ENCODE data around the gene ILRUN.
A peak's percentile ranks its signal among the peaks of the same experiment; 100 is the strongest.
"Not testable (repeated sequence)": the region's sequence is repeated elsewhere in the genome, so short reads cannot be mapped to it uniquely, and the experiment has no call there.

ILRUN gene

GRCh38 chr6:34696739-34697543 lies at the start of gene ILRUN:
Gene ILRUN (minus strand): TSS chr6:34696767. CDS start chr6:34696603, 164 bp downstream.
- DNase-seq: peak; percentile 95

DNA sequence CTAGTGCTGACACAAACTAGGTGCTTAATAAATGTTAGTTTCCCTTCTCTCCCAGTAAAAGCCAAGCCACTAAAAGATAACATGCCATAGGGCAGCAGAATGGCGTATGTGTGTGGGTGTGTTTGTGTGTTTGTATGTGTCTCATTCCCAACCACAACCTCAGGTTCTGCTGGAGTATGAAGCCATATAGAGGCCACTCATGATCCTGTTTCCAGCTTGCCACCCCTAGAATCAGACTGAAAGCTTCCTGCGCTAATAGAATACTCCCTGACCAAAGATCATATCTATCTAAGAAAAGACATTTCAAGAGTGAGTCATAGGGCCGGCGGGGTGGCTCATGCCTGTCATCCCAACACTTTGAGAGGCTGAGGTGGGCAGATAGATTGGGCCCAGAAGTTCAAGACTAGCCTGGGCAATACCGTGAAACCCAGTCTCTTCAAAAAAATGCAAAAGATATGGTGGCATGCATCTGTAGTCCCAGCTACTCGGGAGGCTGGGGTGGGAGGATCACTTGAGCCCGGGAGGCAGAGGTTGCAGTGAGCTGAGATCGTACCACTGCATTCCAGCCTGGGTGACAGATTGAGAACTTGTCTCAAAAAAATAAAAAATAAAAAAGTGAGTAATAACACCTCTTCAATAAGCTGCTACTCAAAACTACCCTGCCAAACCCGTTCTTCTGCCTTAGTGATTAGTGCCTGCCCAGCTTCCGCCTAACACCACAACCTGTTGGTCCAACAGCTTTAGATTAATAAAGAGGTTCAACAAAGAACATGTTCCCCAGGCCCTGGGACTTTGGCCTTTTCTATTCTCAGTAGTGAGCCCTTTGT lies 48.9 kb upstream of the ILRUN start:
- DNase-seq: peak; percentile 4

GRCh38 chr6:34744294-34744647 lies 47.7 kb upstream of the ILRUN start:
- DNase-seq: not testable (repeated sequence)

DNA sequence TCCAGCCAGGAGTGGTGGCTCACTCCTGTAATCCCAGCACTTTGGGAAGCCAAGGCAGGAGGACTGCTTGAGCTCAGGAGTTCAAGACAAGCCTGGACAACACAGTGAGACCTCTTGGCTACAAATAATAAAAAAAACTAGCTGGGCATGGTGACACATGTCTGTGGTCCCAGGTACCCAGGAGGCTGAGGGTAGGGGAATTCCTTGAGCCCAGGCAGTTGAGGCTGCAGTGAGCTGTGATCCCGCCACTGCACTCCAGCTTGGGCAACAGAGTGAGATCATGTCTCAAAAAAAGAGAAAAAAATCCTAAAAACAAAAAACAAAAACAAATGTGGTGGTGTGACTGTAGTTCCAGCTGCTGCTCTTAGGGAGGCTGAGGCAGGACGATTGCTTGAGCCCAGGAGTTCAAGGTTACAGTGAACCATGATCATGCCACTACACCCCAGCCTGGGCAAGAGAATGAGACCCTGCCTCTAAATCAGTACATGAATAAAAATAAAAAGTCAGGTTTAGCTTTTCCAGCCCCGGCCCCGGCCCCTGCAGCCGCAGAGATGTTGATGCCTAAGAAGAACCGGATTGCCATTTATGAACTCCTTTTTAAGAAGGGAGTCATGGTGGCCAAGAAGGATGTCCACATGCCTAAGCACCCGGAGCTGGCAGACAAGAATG lies 47.2 kb upstream of the ILRUN start:
- DNase-seq: no peak

DNA sequence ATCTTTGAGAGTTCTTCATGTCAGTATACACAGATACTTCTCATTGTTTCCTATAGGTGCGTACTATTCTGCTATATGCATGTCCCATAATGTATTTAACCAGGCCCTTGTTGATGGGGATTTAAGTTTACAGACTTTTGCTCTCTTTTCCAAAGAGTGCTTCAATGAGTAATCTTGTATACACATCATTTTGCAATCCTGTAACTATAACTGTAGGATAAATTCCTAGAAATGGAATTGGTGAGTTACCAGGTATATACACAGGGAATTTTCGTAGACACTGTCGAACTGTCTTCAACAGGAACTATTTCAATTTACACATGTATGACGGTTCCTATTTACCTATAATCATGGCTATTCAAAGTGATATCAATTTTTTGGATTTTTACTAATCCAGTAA lies 45.5 kb upstream of the ILRUN start:
- no peak for DNase-seq

DNA sequence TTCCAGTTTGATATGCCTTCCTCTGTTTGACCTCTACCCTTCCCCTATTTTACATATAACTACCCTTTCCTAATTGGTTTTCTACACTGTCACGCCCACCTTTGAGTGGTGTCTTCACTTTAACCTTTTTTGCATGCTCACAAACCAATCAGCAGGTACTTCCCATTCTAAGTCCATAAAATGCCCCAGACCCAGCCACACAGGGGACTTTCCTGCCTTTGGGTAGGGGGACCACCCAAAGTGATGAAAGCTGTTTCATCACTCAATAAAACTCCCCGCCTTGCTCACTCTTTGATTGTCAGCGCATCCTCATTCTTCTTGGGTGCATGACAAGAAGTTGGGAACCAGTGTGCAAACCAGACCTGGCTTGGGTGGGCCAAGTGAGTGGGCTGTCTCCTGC lies 40.3 kb upstream of the ILRUN start:
- no peak for DNase-seq

- DNase-seq: no peak
Measured at GRCh38 chr6:34731393-34732060, 35.0 kb upstream of the ILRUN start.

GRCh38 chr6:34729631-34730470 lies 33.3 kb upstream of the ILRUN start:
- no peak for DNase-seq

DNA sequence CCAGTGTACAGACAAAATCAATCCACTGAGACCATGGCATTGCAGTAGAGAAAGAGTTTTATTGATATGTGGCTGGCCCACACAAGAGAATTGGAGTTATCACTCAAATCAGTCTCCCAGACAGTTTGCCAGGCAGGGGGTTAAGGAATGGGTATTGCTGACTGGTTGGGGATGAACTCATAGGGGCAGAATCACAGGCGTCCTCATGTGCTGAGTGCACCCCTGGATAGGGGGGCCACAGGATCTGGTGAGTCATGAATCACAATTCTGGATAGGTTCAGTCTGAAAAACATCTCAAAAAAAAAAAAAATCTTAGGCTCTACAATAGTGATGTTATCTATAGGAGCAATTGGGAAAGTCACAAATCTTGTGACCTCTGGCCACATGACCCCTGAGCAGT lies 29.5 kb upstream of the ILRUN start:
- DNase-seq: no peak

DNA sequence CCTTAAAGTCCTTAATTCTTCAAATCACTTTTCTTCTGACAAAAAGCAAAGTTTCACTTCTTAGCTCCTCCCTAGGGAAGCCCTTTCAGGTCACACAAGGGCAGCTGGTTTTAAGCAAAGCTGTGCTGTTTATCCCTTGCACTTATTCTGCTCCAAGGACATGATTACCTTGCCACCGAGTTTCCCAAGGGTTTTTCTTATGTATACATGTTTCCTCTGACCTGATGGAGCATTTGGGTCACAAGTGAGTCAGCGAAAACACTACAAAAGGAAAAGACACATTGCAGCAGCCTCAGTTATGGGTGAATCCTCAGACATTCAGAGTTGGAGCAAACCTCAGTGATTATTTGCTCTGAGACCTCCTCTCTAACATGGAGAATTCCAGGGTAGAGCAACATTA lies 26.6 kb upstream of the ILRUN start:
- peak; percentile 5 for DNase-seq

DNA sequence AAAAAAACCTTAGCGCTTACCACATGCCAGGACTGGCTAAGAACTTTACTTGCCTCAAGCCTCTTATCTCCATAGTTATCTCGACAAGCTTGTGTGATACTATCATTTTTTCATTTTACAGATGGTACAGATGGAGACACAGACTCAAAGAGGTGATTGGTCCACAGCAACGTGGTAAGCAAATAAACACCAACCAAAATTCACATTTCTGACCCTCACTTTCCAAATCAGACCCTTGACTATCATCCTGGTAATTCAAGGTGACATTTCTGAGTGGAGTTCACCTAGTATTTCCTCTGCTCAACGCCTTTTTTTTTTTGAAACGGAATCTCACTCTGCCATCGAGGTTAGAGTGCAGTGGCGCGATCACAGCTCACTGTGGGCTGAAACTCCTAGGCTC lies 25.9 kb upstream of the ILRUN start:
- no peak for DNase-seq

GRCh38 chr6:34720160-34720559 lies 23.6 kb upstream of the ILRUN start:
- DNase-seq: not testable (repeated sequence)

- DNase-seq: not testable (repeated sequence)
Measured at GRCh38 chr6:34719646-34720045, 23.1 kb upstream of the ILRUN start.

DNA sequence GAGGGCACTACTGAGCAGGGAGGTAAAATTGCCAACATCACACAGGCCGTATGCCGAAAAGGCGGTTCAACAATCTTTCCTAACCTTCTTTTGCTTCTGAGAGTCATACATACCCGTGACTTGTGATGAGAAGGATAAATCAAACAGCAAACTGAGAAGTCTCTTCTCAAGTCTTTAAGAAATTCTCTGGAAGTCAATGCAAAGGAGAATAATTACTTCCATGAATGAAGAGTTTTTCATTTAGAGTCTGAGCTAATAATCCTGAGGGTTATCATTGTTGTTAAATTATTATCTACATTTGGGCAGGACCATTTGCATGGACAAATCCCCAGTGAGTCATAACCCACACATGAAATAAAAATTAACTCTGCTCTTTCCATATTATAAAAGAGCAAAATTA lies 22.4 kb upstream of the ILRUN start:
- no peak for DNase-seq

GRCh38 chr6:34717466-34717865 lies 20.9 kb upstream of the ILRUN start:
- DNase-seq: no peak

DNA sequence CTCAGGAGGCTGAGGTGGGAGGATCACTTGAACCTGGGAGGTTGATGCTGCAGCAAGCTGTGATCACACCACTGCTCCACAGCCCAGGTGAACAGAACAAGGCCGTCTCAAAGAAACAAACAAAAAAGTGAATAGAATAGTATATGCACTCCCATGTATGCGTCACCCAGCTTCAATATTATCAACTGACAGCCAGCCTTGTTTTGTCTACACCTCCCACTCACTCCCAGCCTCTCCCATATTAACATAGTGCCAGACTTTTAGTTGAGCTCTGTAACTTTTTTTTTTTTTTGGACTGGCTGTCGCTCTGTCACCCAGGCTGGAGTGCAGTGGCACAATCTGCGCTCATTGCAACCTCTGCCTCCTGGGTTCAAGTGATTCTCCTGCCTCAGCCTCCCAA lies 18.1 kb upstream of the ILRUN start:
- DNase-seq: no peak

DNA sequence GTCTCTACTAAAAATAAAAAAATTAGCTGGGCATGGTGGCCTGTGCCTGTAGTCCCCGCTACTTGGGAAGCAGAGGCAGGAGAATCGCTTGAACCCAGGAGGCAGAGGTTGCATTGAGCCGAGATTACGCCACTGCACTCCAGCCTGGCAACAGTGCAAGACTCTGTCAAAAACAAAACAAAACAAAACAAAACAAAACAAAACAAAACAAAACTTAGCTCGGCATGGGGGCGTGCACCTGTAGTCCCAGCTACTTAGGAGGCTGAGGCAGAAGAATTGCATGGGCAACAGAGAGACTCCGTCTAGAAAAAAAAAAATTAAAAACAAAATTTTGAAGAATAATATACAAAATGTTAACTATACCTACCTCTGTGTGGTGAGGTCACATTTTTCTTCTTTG lies 16.3 kb upstream of the ILRUN start:
- not testable (repeated sequence) for DNase-seq

GRCh38 chr6:34709386-34709785 lies 12.8 kb upstream of the ILRUN start:
- no peak for DNase-seq

DNA sequence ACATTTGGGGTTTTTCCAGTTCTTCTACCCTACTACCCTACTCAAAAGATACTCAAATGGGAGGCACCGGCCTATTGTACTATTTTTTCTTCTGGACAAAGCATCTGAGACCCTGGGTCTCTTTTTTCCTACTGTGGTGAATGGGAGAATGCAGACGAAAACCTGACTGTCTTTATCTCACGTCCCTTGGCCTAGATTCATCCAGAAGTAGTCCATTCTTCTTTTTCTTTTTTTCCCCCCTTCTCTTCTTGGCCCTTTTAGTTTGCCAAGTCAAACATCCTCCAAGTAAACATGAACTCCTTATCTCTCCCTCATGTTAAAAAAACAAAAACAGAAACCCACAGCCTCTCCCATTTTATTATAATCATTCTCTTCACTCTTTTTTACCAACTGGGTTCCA lies 8.7 kb upstream of the ILRUN start:
- DNase-seq: no peak

DNA sequence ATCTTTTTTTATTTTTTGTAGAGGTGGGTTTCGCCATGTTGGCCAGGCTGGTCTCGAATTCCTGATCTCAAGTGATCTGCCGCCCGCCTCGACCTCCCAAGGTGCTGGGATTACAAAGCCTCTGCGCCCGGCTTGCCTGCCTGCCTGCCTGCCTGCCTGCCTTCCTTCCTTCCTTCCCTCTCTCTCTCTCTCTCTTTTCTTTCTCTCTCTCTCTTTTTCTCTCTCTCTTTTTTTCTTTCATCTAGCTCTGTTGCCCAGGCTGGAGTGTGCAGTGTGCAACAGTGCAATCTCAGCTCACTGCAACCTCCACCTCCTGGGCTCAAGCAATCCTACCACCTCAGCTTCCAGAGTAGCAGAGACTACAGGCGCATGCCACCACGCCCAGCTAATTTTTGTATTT lies 4.6 kb upstream of the ILRUN start:
- DNase-seq: no peak

GRCh38 chr6:34697904-34698559 lies 1.5 kb upstream of the ILRUN start:
- DNase-seq: no peak

GRCh38 chr6:34697544-34697836 lies 923 bp upstream of the ILRUN start:
- DNase-seq: no peak
